HFFc6 (cell line): ENCODE results near the gene TRIM29. TPM values are rescaled to one million over a fixed set of nuclear protein-coding genes. Genes with fewer than 3 reads are reported as not detected.

Experiments
- DNase-seq: peaks from one replicate; pipeline ENCODE4 v3.0.0-alpha.2; 2018
- H3K27ac Mint-ChIP-seq: 2 replicates; pipeline ENCODE4 v1.8.0; 2020; ENCODE audit warnings: mild to moderate bottlenecking, mixed read lengths
- H3K27me3 Mint-ChIP-seq: 2 replicates; pipeline ENCODE4 v1.8.0; 2021; ENCODE audit warnings: mild to moderate bottlenecking, moderate library complexity, mixed read lengths; ENCODE audit not compliant: insufficient read depth
- H3K36me3 Mint-ChIP-seq: 2 replicates; pipeline ENCODE4 v1.8.0; 2021; ENCODE audit warnings: low read depth, mixed read lengths
- H3K4me1 Mint-ChIP-seq: 2 replicates; pipeline ENCODE4 v1.8.0; 2020; ENCODE audit warnings: low read depth, mixed read lengths
- H3K4me3 Mint-ChIP-seq: 2 replicates; pipeline ENCODE4 v1.8.0; 2020; ENCODE audit warnings: mild to moderate bottlenecking, moderate library complexity, mixed read lengths
- H3K9me3 Mint-ChIP-seq: 2 replicates; pipeline ENCODE4 v1.8.0; 2020; ENCODE audit warnings: mild to moderate bottlenecking, mixed read lengths
- CTCF ChIP-seq: fragments of 200-600 bp; sonication (generic); IDR thresholded peaks from 2 replicates; pipeline ENCODE4 v1.5.0; 2021; ENCODE audit warnings: antibody characterized with exemption, mild to moderate bottlenecking
- total RNA-seq, 6 experiments: library from RNA; stranded (reverse); fragmentation: NEBNext Ultra II Directional; extraction: Animal tissue kit (Norgen Biotek cat#: 25700); gene quantifications; 2 replicates in 1 of 6; 3 replicates in 5 of 6; pipeline ENCODE4 v1.2.3, GENCODE V29; 2021

Gene TRIM29
- total RNA-seq, 6 experiments from 2014 or later, result 1.5 to 3.2 (median 3.1) TPM

GRCh38 chr11:120160436-120160835 is 22.5 kb upstream of the TRIM29 start:
- Mint-ChIP-seq H3K4me3 (no peak overlapping the region), H3K9me3 (peaks cover 4% of the 10 kb centered on the region; the same call in 1 of the 2 replicates)
- no peak for TF ChIP-seq CTCF

GRCh38 chr11:120153221-120153620 is 15.3 kb upstream of the TRIM29 start:
- no peak for TF ChIP-seq CTCF
- Mint-ChIP-seq H3K4me3 (no peak overlapping the region), H3K4me1 (no peaks in the 10 kb centered on the region), H3K9me3 (peaks cover 9% of the 10 kb centered on the region), H3K36me3 (peaks cover 6% of the 10 kb centered on the region), H3K27me3 (peaks cover 25% of the 10 kb centered on the region), H3K27ac (no peak overlapping the region)
- DNase-seq, result no peak

More at GRCh38 chr11:120160436-120160835, 22.5 kb upstream of the TRIM29 start:
- Mint-ChIP-seq H3K27me3 (peaks cover 13% of the 10 kb centered on the region), H3K27ac (no peak overlapping the region), H3K36me3 (no peaks in the 10 kb centered on the region), H3K4me1 (no peaks in the 10 kb centered on the region)
- no peak for DNase-seq

- H3K9me3 Mint-ChIP-seq, result peaks cover 9% of the 10 kb centered on the region
- no peaks in the 10 kb centered on the region for H3K4me1 Mint-ChIP-seq
- H3K36me3 Mint-ChIP-seq, result peaks cover 6% of the 10 kb centered on the region
- H3K27me3 Mint-ChIP-seq, result peaks cover 35% of the 10 kb centered on the region
- no peak overlapping the region for H3K4me3 Mint-ChIP-seq
- H3K27ac Mint-ChIP-seq, result no peak overlapping the region
- TF ChIP-seq CTCF, result no peak
- DNase-seq, result no peak
Measured at GRCh38 chr11:120151536-120151935, 13.6 kb upstream of the TRIM29 start.

GRCh38 chr11:120149246-120149645 is 11.3 kb upstream of the TRIM29 start:
- no peaks in the 10 kb centered on the region for H3K4me1 Mint-ChIP-seq
- DNase-seq, result no peak
- no peak overlapping the region for H3K4me3 Mint-ChIP-seq
- peaks cover 4% of the 10 kb centered on the region for H3K9me3 Mint-ChIP-seq
- peaks cover 6% of the 10 kb centered on the region for H3K36me3 Mint-ChIP-seq
- no peak for TF ChIP-seq CTCF
- no peak overlapping the region for H3K27ac Mint-ChIP-seq
- peaks cover 52% of the 10 kb centered on the region for H3K27me3 Mint-ChIP-seq

- no peak for TF ChIP-seq CTCF
- peaks cover 58% of the 10 kb centered on the region for H3K27me3 Mint-ChIP-seq
- H3K27ac Mint-ChIP-seq, result no peak overlapping the region
- peaks cover 4% of the 10 kb centered on the region for H3K9me3 Mint-ChIP-seq
- DNase-seq, result no peak
- H3K4me1 Mint-ChIP-seq, result no peaks in the 10 kb centered on the region
- H3K4me3 Mint-ChIP-seq, result no peak overlapping the region
- peaks cover 6% of the 10 kb centered on the region for H3K36me3 Mint-ChIP-seq
Measured at GRCh38 chr11:120147950-120148270, 10.0 kb upstream of the TRIM29 start.
